ENCODE results near the gene PRDM16.

The PRDM16 gene

DNA sequence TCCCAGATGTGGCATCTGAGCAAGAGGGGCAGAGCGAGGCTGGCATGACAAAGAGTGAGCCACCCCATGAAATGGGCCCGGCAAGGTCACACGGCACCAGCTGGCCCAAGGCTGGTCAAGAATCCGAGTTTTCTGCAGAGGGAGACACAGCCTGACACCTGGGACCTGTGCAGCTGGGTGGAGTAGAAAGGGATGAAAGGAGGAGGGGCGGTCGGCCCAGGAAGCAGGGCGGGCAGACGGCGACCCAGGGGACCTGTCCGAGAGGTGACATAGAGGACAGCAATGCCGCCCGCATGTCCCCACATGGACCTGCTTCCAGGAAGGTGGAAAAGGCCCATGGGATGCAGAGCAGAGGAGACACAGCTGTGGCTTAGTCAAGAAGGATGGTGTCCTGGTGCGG is 137.7 kb downstream of the PRDM16 start:
- no peak for DNase-seq (ENCODE audit: low read depth in 2 of 2)

DNA sequence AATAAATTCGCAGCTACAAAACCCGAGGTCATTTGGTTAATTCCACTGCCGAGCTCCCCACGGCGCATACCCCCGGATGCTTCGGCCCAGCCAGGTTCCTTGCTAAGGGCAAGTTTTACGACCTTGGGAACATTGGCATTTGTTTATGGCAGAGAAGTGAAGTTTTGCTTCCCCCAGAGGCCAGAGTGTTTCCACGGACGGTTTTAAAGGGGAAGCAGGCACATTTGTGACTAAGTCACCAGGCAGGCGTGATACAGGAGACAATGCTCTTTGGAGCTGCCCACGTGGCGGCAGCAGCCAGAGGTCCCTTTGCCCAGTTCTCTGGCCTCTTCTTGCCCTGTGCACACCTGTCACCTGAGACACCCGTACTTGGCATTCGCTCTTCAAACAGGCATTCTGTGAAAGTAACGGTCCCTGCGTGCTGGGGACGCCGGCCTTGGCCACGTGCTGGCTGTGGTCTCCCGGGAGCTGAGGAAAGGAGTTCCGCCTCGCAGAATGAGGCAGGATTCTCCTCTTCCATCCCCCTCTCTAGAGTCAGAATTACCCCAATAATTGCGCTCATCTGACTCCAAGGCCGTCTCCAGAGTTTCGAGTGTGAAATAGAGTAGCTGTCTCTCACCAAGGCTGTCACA is 138.3 kb downstream of the PRDM16 start:
- DNase-seq (ENCODE audit: low read depth in 2 of 2), result no peak

- DNase-seq (ENCODE audit: low read depth in 2 of 2), result no peak
These were observed 139.8 kb downstream of the PRDM16 start for GRCh38 chr1:3208819-3209200.

- DNase-seq (ENCODE audit: low read depth in 2 of 2), result no peak
These were observed 140.2 kb downstream of the PRDM16 start for GRCh38 chr1:3209201-3209600.

GRCh38 chr1:3211582-3212375 is 142.8 kb downstream of the PRDM16 start:
- no peak for DNase-seq (ENCODE audit: low read depth in 2 of 2)

- DNase-seq (ENCODE audit: low read depth in 2 of 2), result no peak
These were observed 143.7 kb downstream of the PRDM16 start for GRCh38 chr1:3212453-3213355.

DNA sequence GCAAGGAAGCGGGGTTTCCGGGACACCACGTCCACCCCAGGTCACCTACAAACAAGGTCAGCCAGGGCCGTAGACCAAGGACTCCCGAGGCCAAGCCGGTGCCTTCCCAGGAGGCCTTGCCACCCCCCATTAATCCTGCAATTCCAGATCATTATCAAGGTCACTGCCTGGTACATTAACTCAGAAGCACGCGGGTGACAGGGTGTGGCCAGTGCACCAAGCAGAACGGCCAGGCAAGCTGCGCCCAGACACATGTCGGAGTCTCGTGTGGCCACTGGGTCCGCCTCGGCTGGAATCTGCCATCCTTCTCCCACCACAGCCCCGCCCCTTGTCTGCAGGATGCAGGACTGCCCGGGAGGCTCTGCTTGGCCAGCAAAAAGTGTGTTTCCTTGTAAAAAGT is 144.7 kb downstream of the PRDM16 start:
- no peak for DNase-seq (ENCODE audit: low read depth in 2 of 2)

GRCh38 chr1:3215198-3216014 is 146.4 kb downstream of the PRDM16 start:
- DNase-seq (ENCODE audit: low read depth in 2 of 2), result no peak

DNA sequence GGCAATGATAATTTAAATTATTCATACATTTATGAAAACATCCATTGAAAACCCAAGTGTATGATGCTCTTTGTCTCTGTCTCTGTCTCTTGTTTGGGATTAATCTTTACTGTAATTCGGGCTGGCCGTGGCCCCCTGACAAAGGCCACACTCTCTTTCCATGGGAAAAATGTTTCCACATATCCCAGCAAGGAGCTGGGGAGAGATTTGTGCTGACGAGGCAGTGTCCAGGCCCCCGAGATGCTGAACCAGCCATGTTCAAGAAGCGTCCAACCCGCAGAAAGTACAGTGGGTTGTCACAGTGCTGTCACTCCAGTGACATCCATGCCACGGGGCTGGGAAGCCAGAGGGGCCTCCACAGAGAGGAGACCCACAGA is 147.0 kb downstream of the PRDM16 start:
- no peak for DNase-seq (ENCODE audit: low read depth in 2 of 2)

- no peak for DNase-seq (ENCODE audit: low read depth in 2 of 2)
These were observed 148.2 kb downstream of the PRDM16 start for GRCh38 chr1:3217181-3217641.

GRCh38 chr1:3217979-3218679 is 149.1 kb downstream of the PRDM16 start:
- no peak for DNase-seq (ENCODE audit: low read depth in 2 of 2)

DNA sequence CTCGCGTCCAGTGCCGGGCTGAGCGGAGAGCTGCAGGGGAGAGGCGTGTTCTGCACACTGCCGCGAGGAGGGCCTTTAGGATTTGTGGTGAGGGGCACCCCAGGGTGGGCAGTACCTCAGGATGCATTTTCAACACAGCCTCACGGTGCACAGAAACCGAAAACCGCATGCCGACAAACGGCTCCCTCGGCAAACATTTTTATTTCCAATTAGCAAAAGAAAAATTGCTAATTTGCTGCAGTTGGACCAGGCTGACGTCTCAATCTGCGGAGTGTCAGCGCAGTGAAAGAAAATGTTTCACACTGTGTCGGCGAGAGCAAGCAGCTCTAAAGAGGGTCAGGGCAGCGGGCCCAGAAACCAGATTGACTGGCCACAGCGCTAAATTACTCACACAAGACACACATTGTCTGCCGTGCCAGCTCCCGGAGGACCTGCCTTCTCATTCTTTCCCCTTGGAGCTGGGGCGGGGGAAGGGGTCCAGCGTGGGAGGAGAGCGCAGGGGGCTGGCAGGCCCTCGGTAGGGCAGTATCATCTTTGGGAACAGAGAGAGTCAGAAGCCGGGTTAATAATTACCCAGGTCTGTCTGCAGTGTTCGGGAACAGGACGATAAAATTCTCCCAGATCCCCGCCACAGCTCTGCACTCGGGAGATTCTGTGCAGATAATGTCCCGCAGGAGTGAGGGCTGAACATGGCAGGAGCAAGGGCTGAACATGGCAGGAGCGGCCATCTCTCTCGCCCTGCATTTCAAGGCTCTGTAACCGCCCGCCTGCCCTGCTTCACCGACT is 150.2 kb downstream of the PRDM16 start:
- no peak for DNase-seq (ENCODE audit: low read depth in 2 of 2)

DNA sequence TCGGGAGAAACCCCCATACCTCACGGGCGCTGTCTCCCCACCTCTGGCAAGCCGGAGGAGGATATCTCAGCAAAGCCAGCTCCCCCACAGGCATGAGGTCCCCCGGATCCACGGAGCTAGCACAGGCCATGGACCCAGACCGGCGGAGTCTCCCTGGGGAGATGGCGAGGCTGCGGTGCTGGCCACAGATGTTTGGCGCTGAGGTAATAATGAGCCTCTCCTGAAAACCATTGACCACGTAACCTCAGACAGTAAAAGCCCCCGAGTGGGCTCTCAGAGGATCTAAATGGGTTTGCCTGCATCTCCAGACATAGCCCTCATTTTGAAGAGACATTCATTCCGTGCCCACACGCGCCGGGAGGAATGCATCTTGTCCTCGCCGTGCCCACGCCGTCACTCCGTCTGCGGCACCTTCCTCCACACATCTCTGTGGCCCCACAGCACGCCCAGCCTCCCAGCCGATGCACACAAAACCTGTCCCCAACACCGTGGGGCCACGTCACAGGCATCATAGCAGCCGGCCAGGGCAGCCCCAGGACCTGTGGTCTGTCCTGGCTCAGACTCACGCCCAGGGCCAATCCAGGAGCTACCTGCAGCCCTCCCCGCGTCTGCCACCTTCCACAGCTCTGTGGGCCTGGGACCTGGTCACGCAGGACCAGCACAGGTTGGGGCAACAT is 150.9 kb downstream of the PRDM16 start:
- DNase-seq (ENCODE audit: low read depth in 2 of 2), result no peak

DNA sequence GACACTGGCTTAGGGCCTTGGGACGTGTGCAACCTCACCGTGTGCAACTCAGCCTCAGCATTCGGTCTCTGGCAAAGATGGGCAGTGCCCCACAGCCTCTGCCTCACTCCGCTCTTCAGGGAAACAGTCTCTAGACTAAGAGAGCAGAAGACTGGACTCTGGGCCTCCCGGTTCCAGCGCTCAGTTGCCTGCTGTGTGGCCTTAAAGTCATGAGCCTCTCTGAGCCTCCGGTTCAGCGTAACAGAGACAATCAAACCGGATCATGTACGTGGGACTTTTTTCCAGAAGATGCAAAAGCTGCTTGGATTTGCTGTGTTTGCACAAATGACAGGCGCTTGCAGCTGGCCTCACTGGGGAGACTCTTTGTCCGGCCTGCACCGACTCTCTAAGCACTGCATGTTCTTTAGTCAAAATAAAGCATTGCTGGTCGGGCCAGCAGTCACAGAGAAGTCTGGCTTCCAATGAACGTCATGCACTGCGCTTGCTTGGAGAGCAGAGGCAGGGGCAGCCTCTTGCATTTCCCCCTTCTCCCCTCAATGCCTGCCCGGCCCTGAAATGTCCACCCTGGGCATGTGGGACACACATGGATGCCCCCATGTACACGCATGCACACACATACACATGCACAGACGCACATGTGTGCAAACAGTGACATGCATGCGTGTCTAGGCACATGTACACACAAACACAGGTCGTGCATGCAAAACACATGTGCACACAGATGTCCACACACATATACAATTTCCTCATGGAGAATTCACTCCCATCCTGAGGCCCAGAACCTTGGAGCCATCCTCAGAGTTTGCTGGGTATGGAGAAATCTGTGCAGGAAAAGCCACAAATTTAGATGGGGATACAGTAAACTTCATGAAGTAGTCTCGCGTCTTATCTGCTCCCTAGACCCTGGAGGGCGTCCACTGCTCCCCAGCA is 152.4 kb downstream of the PRDM16 start:
- DNase-seq (ENCODE audit: low read depth in 2 of 2), result no peak

- DNase-seq (ENCODE audit: low read depth in 2 of 2), result no peak
These were observed 153.2 kb downstream of the PRDM16 start for GRCh38 chr1:3222042-3222692.

DNA sequence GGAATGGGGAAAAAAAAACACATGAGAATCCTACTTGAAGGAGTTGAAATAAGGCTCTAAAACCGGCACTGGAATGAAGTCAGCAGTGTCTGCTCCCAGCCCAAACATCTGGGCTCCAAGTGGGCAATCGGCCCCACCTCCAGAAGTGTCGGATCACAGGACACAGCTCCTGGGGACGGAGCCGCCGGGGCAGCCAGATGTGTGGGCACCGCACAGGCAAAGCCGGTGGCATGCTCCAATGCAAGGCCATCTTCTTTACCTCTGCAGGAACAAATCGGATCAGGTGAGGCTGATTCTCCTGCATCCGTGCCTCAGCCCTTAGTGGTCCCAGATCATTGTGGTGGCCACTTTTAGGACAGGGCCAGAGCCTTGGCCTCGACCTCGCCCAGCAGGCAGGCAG is 156.7 kb downstream of the PRDM16 start:
- DNase-seq (ENCODE audit: low read depth in 2 of 2), result no peak

- no peak for DNase-seq (ENCODE audit: low read depth in 2 of 2)
These were observed 157.2 kb downstream of the PRDM16 start for GRCh38 chr1:3226191-3226590.

Measured in stimulated activated CD8-positive, alpha-beta memory T cell treated with anti-CD3 and anti-CD28 coated beads, Interleukin-15, amount 100 ng/mL, for 4 hours (primary cell).